HG02852 (cell line): Measurements from ENCODE around the gene LGALS12.
"Not testable (repeated sequence)": the region's sequence is repeated elsewhere in the genome, so short reads cannot be mapped to it uniquely, and the experiment has no call there.

Experiments used
- ATAC-seq: cut with Tn5 transposase; IDR thresholded peaks from one replicate; pipeline ENCODE4 v1.9.1; 2021; ENCODE audit warnings: mild to moderate bottlenecking, moderate library complexity; ENCODE audit not compliant: unreplicated experiment

Gene LGALS12

DNA sequence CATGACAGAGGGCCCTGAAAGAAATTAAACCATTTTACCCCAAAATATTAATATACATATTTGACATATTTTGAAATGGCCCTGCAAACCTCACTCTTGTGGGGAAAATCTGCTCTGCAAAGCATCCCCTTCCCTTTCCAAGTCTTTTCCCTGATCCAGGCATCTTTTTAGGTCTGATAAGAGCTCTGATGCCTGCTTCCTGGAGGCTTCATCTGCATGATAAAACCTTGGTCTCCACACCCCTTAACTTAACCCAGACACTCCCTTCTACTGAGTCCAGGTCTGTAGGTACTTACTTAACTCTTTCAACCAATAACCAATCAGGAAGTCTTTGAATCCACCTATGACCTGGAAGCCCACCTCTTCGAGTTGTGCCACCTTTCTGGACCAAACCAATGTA is 1.8 kb upstream of the LGALS12 start:
- ATAC-seq, result no peak

DNA sequence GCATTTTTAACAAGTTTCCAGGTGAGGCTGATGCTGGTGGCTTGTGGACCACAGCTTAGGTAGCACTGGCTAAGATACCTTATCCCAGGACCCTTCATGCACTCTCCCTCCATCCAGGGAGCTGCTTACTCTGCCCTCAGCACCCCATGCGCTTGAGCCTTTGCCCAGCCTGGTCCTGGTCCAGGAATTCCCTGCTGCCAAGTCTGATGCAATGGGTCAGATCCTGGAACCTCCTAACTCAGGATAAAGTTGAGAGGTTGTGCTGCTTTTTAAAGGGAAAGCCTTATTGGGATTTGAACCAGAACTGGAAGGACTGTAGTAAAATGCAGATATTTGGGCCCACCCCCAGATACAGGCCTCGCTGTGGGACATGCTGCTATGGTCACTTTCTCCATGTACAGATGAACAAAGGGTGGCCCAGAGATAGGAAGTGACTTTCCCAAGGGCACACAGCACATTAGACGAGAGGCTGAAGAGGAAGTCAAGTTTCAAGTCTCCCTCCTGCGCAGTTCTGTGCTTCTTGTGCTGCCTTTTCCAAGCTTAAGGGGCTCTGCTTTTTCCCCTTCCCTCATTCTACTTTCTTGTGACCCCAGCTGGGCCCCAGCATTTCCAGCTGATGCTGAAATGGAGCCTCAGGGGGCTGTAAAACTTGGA is 824 bp upstream of the LGALS12 start:
- ATAC-seq, result no peak

DNA sequence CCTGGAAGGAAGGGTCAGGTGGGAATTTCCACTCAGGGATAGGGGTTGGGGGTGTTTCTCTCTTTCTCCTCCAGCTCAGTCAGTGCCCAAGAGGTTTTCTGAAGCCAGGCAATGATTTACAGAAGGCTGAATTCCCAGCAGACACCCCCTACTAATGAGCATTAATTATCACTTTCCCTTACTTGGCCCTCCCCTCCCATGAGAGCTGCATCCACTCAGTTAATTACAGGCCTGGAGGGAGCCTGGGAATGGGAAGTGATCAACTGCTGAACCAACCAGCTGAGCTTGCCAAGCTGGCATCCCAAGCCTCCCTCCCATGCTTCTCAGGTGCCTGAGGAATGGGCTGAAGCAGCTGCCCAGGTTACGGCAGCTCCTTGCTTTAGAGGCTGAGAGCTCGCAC is 992 bp downstream of the LGALS12 start:
- no peak for ATAC-seq

DNA sequence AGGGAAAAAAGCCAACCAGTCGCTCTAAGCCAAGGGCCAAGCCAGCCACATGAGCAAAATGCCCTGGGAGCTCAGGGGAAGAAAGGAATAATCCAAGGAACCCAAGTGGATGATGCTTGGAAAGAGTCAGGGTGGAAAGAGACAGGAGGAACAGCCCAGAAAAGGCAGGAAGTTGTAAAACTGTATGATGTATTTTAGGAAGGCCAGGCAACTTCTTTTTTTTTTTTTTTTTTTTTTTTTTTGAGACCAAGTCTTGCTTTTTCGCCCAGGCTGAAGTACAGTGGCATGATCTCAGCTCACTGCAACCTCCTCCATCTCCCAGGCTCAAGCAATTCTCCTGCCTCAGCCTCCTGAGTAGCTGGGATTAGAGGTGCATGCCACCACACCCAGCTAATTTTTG is 1.6 kb downstream of the LGALS12 start:
- no peak for ATAC-seq

DNA sequence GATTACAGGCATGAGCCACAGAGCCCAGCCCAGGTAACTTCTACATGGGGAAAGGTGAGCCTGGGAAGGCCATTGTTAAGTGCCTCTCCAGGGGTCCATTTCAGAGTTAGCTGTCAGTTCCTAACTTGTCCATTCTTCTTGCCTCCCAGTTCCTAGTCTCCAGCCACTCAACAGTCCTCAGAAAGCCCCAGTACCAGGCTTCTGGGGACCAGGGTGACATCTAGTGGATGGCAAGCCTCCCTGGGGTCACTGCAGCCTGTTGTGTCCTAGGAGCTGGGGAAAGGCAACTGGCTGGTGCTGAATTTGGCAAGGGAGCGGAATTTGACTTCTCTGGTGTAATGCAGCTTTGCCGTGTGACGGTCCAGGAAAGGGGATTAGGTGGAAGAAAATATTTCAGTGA is 2.1 kb downstream of the LGALS12 start:
- ATAC-seq, result no peak

DNA sequence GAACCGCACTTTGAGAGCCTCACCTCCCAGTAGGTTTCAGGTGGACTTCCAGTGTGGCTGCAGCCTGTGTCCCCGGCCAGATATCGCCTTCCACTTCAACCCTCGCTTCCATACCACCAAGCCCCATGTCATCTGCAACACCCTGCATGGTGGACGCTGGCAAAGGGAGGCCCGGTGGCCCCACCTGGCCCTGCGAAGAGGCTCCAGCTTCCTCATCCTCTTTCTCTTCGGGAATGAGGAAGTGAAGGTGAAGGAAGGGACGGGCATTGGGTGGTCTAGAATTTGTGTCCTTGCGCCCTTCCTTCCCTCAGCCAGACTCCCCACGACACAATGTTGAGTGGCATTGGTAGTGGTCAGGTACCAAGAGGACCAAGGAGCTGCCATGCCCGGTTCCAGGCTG is 2.9 kb downstream of the LGALS12 start:
- no peak for ATAC-seq

DNA sequence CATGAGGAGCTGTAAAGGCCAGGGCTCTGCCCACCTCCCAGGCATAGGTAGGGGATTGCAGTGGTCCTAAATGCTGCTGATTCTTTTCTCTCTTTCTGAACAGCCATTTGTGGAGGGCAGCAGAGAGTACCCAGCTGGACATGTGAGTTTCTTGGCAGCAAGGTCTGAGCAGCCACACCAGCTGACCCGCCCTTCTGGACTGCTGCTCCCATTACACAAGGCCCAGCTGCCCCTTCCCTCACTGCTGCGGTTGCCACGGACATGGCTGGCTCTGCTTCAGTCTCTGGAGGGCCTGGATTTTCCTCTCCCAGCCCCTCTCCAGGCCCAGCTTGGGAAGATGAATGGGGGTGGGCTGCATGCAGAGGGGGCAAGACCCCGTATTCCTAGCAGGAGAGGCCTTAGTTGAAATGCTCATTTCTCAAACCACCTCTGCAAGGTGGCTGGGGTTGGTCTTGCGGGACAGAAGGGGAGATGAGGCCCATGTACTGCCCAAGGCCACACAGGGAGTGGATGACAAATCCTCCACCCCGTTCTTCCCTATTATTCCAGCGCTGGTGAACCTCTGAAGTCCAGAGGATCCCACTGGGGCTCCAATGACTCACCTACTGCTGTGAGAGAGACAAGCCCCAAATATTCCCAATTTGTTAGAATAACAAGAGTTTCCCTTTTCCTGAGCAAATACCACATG is 4.6 kb downstream of the LGALS12 start:
- no peak for ATAC-seq

DNA sequence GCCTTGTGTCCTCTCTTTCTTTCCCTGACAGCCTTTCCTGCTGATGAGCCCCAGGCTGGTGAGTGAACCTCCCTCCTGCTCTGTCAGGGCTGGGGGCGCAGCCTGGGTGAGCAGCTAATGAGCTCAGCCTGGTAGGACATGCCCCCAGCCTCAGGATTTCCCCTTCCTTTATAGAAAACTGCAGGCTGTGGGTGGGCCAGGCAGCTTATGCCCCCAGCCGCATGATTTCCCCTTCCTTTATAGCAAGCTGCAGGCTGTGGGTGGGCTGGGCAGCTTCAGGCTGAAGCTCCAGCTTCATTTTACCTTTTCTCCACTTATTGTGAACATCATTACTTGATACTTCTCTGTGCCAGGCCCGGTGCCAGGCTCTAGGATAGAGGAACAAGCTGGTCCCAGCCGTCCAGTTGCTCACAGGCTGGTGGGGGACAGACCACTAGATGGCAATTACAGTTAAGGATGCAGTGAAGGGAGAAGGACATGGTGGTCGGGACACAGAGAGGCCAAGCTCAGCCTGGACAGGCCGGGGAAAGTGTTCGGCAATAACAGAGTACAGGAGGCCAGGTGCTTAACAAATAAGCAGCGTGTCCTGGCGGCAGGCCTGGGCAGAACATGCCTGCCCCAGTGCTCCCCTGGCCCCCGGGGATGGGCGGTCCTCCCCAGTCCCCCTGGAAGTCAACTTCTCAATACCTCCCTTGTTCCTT is 5.3 kb downstream of the LGALS12 start:
- ATAC-seq, result no peak

DNA sequence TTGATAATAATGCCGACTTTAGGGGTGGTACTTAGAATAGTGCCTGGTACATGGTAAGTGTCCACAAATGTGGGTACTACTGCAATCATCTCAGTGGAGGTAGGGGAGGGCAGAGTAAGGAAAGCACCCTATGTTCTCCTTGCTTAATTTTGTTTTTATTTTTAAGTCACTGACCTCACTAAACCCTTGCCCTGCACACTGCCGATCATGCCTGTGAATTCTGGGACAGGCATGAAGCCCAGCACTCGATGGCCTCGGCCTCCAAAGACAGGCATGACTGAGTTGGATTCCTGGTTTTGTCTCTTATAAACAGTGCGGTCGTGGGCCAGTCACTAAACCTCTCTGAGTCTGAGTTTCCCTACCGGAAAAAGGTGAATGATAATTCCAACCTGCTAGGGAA is 6.9 kb downstream of the LGALS12 start:
- no peak for ATAC-seq

DNA sequence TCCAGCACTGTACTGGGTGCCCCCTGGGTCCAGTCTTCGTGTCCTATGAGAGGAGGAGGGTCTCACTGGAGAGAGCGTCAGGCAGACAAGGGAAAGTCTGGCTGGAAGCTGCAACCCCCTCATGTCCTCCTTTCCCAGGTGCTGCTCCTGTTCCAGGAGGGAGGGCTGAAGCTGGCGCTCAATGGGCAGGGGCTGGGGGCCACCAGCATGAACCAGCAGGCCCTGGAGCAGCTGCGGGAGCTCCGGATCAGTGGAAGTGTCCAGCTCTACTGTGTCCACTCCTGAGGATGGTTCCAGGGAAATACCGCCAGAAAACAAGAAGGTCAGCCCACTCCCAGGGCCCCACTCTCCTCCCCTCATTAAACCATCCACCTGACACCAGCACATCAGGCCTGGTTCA is 10.2 kb downstream of the LGALS12 start:
- ATAC-seq, result no peak

DNA sequence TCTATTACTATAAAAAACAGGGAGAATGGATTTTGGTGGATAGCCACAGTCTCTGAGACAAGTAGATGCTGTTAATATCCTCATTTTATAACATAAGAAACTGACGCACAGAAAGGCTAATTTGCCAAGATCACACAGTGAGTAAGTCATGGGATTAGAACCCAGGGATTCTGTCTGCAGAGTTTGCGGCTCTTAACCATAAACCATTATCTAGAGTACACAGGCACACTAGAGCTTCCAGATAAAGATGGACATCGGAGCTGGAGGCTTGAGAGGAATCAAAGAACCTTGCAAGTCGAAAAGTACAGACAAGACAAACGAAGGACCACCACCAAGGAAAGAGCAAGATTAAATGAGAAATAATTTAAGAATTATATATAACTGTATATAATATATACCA is 11.3 kb downstream of the LGALS12 start:
- no peak for ATAC-seq

DNA sequence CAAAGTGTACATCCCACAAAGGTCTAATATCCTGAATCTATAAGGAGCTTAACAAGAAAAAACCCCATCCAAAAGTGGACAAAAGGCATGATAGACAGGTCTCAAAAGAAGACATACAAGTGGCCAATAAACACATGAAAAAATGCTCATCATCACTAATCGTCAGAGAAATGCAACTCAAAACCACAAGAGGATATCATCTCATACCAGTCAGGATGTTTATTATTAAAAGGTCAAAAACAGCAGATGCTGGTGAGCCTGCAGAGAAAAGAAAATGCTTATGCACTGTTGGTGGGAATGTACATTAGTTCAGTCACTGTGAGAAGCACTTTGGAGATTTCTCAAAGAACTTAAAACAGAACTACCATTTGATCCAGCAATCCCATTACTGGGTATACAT is 12.7 kb downstream of the LGALS12 start:
- ATAC-seq, result no peak

DNA sequence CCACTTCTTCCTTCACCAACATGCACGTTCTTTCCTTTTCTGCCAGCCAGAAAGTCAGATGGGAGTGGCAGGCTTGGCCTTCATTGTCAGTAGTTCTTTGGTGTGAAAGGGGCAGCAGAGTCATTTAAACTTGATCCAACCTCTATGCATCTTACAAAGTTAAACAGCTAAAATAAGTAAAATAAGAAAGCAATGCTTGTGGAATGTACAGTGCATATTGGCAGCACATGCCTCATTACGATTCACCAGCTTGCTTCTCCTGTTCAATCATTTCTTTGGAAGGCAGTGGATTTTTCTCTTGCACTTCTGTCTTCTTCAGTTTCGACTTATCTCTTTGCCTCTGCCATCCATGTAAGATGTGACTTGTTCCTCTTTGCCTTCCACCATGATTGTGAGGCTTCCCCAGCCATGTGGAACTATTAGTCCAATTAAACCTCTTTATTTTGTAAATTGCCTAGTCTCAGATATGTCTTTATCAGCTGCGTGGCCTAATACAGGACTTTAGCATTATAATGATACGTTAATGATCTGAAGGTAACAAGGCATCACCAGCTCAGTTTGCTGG is 14.8 kb downstream of the LGALS12 start:
- no peak for ATAC-seq

DNA sequence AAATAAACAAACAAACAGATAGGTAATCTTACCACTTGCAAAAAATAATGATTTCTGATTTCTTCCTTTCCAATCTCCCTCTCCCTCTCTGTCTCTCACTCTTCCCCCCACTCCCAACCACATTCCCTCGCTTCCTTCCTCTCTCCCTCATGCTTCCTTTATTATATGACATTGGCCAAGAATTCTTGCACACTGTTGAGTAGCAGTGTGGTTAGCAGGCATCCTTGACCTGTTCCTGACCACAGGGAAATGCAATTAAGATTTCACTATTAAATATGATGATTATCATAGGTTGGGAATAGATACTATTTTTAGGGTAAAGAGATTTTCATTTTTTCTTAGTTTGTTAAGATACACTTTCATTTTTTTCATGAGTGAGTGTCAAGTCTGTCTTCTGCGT is 16.0 kb downstream of the LGALS12 start:
- no peak for ATAC-seq

DNA sequence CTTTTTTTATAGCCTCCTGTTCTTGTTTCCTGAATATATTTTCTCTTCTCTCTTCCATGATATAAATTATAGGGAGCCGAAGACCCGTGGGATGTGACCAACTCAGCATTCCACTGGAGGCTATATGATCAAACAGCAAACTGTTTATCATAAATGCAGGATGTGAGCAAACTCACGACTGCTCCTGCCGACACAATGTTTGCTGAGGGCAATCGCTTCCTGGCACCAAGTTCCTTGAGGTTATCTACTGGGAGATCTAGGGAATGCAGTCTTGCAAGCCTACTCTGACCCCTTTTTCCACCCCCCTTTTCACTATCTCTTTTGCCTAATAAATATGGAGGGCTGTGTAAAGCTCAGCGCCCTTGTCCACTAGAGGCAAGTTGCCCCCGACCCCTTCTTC is 17.3 kb downstream of the LGALS12 start:
- no peak for ATAC-seq

DNA sequence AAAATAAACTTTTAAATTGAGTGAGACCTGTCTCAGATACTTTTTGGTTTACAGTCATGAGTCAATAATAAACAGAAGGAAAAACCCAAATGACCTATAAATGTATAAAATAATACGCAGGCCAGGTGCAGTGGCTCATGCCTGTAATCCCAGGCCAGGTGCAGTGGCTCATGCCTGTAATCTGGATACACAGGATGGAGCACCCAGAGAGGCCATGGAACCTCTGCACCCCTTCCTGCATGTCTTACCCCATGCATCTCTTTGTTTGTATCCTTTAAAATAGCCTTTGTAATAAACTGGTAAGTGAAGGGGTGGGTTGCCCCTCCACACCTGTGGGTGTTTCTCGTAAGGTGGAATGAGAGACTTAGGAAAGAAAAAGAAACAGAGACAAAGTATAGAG is 21.8 kb downstream of the LGALS12 start:
- no peak for ATAC-seq

DNA sequence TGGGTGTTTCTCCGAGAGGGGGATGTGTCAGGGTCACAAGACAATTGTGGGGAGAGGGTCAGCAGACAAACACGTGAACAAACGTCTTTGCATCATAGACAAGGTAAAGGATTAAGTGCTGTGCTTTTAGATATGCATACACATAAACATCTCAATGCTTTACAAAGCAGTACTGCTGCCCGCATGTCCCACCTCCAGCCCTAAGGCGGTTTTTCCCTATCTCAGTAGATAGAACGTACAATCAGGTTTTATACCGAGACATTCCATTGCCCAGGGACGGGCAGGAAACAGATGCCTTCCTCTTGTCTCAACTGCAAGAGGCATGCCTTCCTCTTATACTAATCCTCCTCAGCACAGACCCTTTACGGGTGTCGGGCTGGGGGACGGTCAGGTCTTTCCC is 22.3 kb downstream of the LGALS12 start:
- not testable (repeated sequence) for ATAC-seq

DNA sequence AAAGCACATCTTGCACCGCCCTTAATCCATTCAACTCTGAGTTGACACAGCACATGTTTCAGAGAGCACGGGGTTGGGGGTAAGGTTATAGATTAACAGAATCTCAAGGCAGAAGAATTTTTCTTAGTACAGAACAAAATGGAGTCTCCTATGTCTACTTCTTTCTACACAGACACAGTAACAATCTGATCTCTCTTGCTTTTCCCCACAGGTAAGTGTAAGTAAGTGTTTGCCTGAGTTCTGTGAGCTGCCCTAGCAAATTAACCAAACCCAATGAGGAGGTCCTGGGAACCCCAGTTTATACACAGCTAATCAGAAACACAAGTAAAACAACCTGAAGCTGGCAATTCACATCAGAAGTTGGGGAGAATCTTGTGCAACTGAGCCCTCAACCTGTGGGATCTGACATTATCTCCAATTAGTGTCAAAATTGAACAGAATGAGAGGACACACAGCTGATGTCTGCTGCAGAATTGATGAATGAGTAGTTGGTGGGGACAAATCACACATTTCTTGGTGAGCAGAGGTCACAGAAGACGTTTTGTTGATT is 22.9 kb downstream of the LGALS12 start:
- ATAC-seq, result not testable (repeated sequence)

DNA sequence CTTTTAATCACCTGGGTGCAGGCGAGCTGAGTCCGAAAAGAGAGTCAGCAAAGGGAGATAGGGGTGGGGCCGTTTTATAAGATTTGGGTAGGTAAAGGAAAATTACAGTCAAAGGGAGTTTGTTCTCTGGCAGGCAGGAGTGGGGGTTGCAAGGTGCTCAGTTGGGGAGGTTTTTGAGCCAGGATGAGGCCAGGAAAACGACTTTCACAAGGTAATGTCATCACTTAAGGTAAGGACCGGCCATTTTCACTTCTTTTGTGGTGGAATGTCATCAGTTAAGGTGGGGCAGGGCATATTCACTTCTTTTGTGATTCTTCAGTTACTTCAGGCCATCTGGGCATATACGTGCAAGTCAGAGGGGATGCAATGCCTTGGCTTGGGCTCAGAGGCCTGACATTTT is 23.5 kb downstream of the LGALS12 start:
- not testable (repeated sequence) for ATAC-seq

DNA sequence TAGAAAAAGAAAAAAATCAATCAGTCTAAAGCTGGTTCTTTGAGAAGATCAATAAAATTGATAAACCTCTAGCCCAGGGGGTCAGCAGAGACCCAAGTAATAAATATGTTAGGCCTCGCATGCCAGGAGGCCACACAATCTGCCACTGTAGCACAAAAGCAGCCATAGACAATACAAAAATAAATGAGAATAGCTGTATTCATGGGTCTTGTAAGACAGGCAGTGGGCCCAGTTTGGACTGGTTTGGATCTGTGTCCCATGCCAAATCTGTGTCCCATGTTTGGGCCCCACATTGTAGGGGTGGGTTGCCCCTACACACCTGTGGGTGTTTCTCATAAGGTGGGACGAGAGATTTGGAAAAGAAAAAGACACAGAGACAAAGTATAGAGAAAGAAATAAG is 24.1 kb downstream of the LGALS12 start:
- no peak for ATAC-seq

DNA sequence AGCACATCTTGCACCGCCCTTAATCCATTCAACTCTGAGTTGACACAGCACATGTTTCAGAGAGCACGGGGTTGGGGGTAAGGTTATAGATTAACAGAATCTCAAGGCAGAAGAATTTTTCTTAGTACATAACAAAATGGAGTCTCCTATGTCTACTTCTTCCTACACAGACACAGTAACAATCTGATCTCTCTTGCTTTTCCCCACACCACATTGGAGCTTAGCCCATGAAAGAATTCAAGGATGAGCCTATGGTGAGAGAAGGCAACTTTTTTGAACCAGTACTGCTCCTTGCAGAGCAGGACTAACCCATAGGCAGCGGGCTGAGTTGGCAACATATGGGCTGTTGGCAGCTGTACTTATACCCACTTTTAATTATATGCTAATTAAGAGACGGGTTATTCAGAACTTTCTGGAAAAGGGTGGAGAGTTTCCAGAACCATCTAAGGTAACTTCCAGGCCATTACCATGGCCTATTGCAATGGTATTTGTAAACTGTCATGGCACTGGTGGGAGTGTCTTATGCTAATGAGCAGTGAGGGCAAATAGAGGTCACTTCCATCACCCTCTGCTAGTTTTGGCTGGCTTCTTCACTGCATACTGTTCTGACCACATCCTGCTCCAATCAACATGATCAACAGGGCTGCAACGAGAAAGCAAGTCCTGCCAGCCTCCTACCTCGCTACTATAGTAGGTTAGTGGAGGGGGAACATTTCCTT is 25.3 kb downstream of the LGALS12 start:
- ATAC-seq, result not testable (repeated sequence)
